HEK293 (cell line): ENCODE measurements around the gene CHMP3.

Source experiments
- CTCF ChIA-PET: fragments of 350-600 bp; formaldehyde crosslinking; extraction: SDS; loops from one replicate; lab custom pipeline; 2021; ENCODE audit warnings: antibody characterized with exemption; lab: Yijun Ruan, JAX
- POLR2A ChIA-PET: fragments of 300-600 bp; formaldehyde crosslinking; extraction: SDS; loops from one replicate; lab custom pipeline; 2020; ENCODE audit warnings: antibody characterized with exemption, inconsistent platforms; lab: Yijun Ruan, JAX
- H3K27ac ChIP-seq: fragments of 200-500 bp; sonication (Bioruptor generic); 2 replicates; pipeline ENCODE4 v1.5.1; 2014; ENCODE audit warnings: low read depth, low read length, control low read depth, inconsistent platforms; ENCODE audit errors: extremely low read depth
- H3K36me3 ChIP-seq, 2 experiments: fragments of 200-500 bp in 1 of 2; sonication (Bioruptor generic) in 1 of 2; 1 replicate in 1 of 2; 2 replicates in 1 of 2; pipeline ENCODE4 v1.5.1; 2014 to 2017; ENCODE audit warnings: inconsistent platforms in 2 of 2, low read length in 2 of 2; ENCODE audit not compliant: control insufficient read depth in 2 of 2, insufficient read depth in 1 of 2
- H3K4me1 ChIP-seq: fragments of 200-500 bp; sonication (Bioruptor generic); 2 replicates; pipeline ENCODE4 v1.5.1; 2014; ENCODE audit warnings: mild to moderate bottlenecking, low read length, inconsistent platforms; ENCODE audit not compliant: control insufficient read depth, insufficient read depth
- H3K4me3 ChIP-seq: 2 replicates; pipeline ENCODE4 v1.5.1; 2011; ENCODE audit warnings: low read depth, mild to moderate bottlenecking, control low read depth, low read length, moderate library complexity
- H3K9me3 ChIP-seq: fragments of 200-500 bp; sonication (Bioruptor generic); 2 replicates; pipeline ENCODE4 v1.5.1; 2014; ENCODE audit warnings: low read depth, low read length, inconsistent platforms; ENCODE audit not compliant: control insufficient read depth, insufficient read depth
- REPIN1 ChIP-seq: fragments of 450-650 bp; formaldehyde crosslinking; IDR thresholded peaks from 2 replicates; pipeline ENCODE4 v1.5.1; 2017; ENCODE audit warnings: missing biosample characterization, missing genetic modification characterization, low read depth
- YY1 ChIP-seq: fragments of 450-650 bp; formaldehyde crosslinking; IDR thresholded peaks from 2 replicates; pipeline ENCODE4 v1.5.1; 2018; ENCODE audit warnings: missing biosample characterization, missing genetic modification characterization
- ZBTB11 ChIP-seq: fragments of 450-650 bp; formaldehyde crosslinking; conservative IDR thresholded peaks from 2 replicates; pipeline ENCODE4 v1.5.1; 2016; ENCODE audit warnings: low read depth, missing biosample characterization, missing genetic modification characterization
- ZFP69B ChIP-seq: fragments of 450-650 bp; formaldehyde crosslinking; IDR thresholded peaks from 2 replicates; pipeline ENCODE4 v1.5.1; 2016; ENCODE audit warnings: missing biosample characterization, missing genetic modification characterization
- ZNF335 ChIP-seq: fragments of 450-650 bp; formaldehyde crosslinking; conservative IDR thresholded peaks from 2 replicates; pipeline ENCODE4 v1.5.1; 2016; ENCODE audit warnings: missing biosample characterization, missing genetic modification characterization
- ZNF398 ChIP-seq: fragments of 450-650 bp; formaldehyde crosslinking; IDR thresholded peaks from 2 replicates; pipeline ENCODE4 v1.5.1; 2017; ENCODE audit warnings: missing biosample characterization, missing genetic modification characterization
- ZNF549 ChIP-seq: fragments of 450-650 bp; IDR thresholded peaks from 2 replicates; pipeline ENCODE4 v1.5.1; 2018; ENCODE audit warnings: missing biosample characterization, missing genetic modification characterization, mild to moderate bottlenecking, inconsistent platforms, moderate library complexity
- ZNF580 ChIP-seq: fragments of 450-650 bp; formaldehyde crosslinking; IDR thresholded peaks from 2 replicates; pipeline ENCODE4 v1.5.1; 2016; ENCODE audit warnings: missing biosample characterization, missing genetic modification characterization
- ZNF624 ChIP-seq: fragments of 450-650 bp; formaldehyde crosslinking; IDR thresholded peaks from 2 replicates; pipeline ENCODE4 v1.5.1; 2017; ENCODE audit warnings: missing biosample characterization, missing genetic modification characterization
- ZNF677 ChIP-seq: fragments of 450-650 bp; IDR thresholded peaks from 2 replicates; pipeline ENCODE4 v1.5.0; 2018; ENCODE audit warnings: missing biosample characterization, mild to moderate bottlenecking, missing genetic modification characterization, moderate library complexity
- ZNF707 ChIP-seq: fragments of 450-650 bp; formaldehyde crosslinking; IDR thresholded peaks from 2 replicates; pipeline ENCODE4 v1.5.1; 2016; ENCODE audit warnings: missing biosample characterization, missing genetic modification characterization
- ZNF777 ChIP-seq: fragments of 450-650 bp; formaldehyde crosslinking; IDR thresholded peaks from 2 replicates; pipeline ENCODE4 v1.5.1; 2017; ENCODE audit warnings: missing biosample characterization, missing genetic modification characterization, borderline replicate concordance
- ZSCAN30 ChIP-seq: fragments of 450-650 bp; IDR thresholded peaks from 2 replicates; pipeline ENCODE4 v1.5.1; 2018; ENCODE audit warnings: missing biosample characterization, mild to moderate bottlenecking, missing genetic modification characterization, moderate library complexity
- TF ChIP-seq, protein P1 (sequence below): fragments of 450-650 bp; formaldehyde crosslinking; IDR thresholded peaks from 2 replicates; pipeline ENCODE4; 2016; ENCODE audit warnings: missing biosample characterization, missing genetic modification characterization

Gene CHMP3

GRCh38 chr2:86489542-86489941 is 73.7 kb downstream of the CHMP3 start:
- POLR2A ChIA-PET: no interaction called here
- Histone ChIP-seq H3K4me1 (no peaks in the 10 kb centered on the region), H3K9me3 (no peaks in the 10 kb centered on the region), H3K4me3 (no peak overlapping the region), H3K27ac (no peak overlapping the region), H3K36me3 (peaks cover 57 to 97% of the 10 kb centered on the region in 2 experiments; a peak in 2 of 3 replicates)
- CTCF ChIA-PET: no interaction called here
- TF ChIP-seq ZNF677 (no peak), ZNF777 (no peak), ZFP69B (tag by site-specific recombination) (no peak), ZNF398 (tag by site-specific recombination) (no peak), ZNF707 (tag by site-specific recombination) (no peak), ZNF549 (tag by site-specific recombination) (no peak)
- TF ChIP-seq, protein P1, sequence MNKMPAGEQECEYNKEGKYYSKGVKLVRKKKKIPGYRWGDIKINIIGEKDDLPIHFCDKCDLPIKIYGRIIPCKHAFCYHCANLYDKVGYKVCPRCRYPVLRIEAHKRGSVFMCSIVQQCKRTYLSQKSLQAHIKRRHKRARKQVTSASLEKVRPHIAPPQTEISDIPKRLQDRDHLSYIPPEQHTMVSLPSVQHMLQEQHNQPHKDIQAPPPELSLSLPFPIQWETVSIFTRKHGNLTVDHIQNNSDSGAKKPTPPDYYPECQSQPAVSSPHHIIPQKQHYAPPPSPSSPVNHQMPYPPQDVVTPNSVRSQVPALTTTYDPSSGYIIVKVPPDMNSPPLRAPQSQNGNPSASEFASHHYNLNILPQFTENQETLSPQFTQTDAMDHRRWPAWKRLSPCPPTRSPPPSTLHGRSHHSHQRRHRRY (tag by site-specific recombination): no peak

GRCh38 chr2:86488561-86489250 is 74.5 kb downstream of the CHMP3 start:
- no peaks in the 10 kb centered on the region for H3K9me3 ChIP-seq
- no peak overlapping the region for H3K4me3 ChIP-seq

More at GRCh38 chr2:86488561-86489250, 74.5 kb downstream of the CHMP3 start:
- Histone ChIP-seq H3K27ac (no peak overlapping the region), H3K4me1 (no peaks in the 10 kb centered on the region), H3K36me3 (peaks cover 59 to 97% of the 10 kb centered on the region in 2 experiments; a peak in 2 of 3 replicates)
- CTCF ChIA-PET: interaction anchor here (0.6 to 1.0 kb wide), 3 partner anchors 21 to 273 kb away, joined by 3 to 5 read pairs (median 3); no protein-coding TSS in a partner anchor
- TF ChIP-seq ZNF624 (tag by site-specific recombination) (no peak), REPIN1 (tag by site-specific recombination) (no peak), ZBTB11 (no peak), YY1 (tag by site-specific recombination) (no peak), ZSCAN30 (tag by site-specific recombination) (no peak), ZNF580 (tag by site-specific recombination) (no peak), ZNF335 (no peak), ZNF777 (no peak)
- POLR2A ChIA-PET: no interaction called here
